Esophagus squamous epithelium (tissue), 5 donors: Measurements from ENCODE around the gene PVR. TPM values are rescaled to one million over a fixed set of nuclear protein-coding genes. Genes with fewer than 3 reads are reported as not detected.

ENCODE experiments used
- DNase-seq: peaks from one replicate; lab custom pipeline; 2025; lab: John Stamatoyannopoulos, UW
- H3K27ac ChIP-seq, 4 donors: fragments of 200-600 bp; sonication (generic); one replicate each; pipeline ENCODE4 v1.5.1; 2016 to 2019; ENCODE audit warnings: mild to moderate bottlenecking in 1 of 4
- H3K27me3 ChIP-seq, 4 donors: fragments of 200-600 bp; sonication (generic); 1 replicate in 3 of 4; 2 replicates in 1 of 4; pipeline versions ENCODE4 v1.5.1 to v1.6.0; 2017 to 2021; ENCODE audit warnings: antibody characterized with exemption in 1 of 4
- H3K36me3 ChIP-seq, 3 donors: fragments of 200-600 bp; sonication (generic); one replicate each; pipeline ENCODE4 v1.5.1; 2016 to 2019
- H3K4me1 ChIP-seq, 3 donors: fragments of 200-600 bp; sonication (generic); one replicate each; pipeline ENCODE4 v1.5.1; 2017 to 2019
- H3K4me3 ChIP-seq, 4 donors: fragments of 200-600 bp; sonication (generic); 1 replicate in 3 of 4; 2 replicates in 1 of 4; pipeline ENCODE4 v1.5.1; 2016 to 2019; ENCODE audit warnings: mild to moderate bottlenecking in 2 of 4, moderate library complexity in 1 of 4
- H3K9me3 ChIP-seq, 3 donors: fragments of 200-600 bp; sonication (generic); one replicate each; pipeline ENCODE4 v1.5.1; 2016 to 2019
- CTCF ChIP-seq, 6 experiments: fragments of 450-650 bp in 4 of 6; fragments of 200-600 bp in 2 of 6; sonication (generic) in 2 of 6; IDR thresholded peaks; one replicate each; pipeline ENCODE4 v1.5.1; 2016 to 2019; ENCODE audit warnings: antibody characterized with exemption in 6 of 6, mild to moderate bottlenecking in 4 of 6, moderate library complexity in 4 of 6
- POLR2A ChIP-seq, 4 donors: fragments of 450-650 bp; IDR thresholded peaks; one replicate each; pipeline ENCODE4 v1.6.1; 2017; ENCODE audit warnings: antibody characterized with exemption in 4 of 4, mild to moderate bottlenecking in 4 of 4, moderate library complexity in 3 of 4
- WGBS, 2 donors: methylation state at CpG; one replicate each; pipeline ENCODE4 v1.1.5; 2018; 5-methylcytosine and 5-hydroxymethylcytosine counted together
- intact Hi-C: fragments of 100-400 bp; cut with DNase I; formaldehyde crosslinking; loops from one replicate; pipeline ENCODE4 v1.15.0; 2022
- total RNA-seq, 4 donors: library from RNA; depleted of rRNA; stranded (reverse); fragments of >200 nt; gene quantifications; one replicate each; pipeline ENCODE4 v1.1.0, GENCODE V29; 2016
- donor health status: DM: yes; HTN: yes; CAD: no.

Gene PVR
- total RNA-seq, 4 donors from 2014 or later = 13.2 to 21.9 (median 20.9) TPM

GRCh38 chr19:44675521-44675920 is 31.8 kb downstream of the PVR start:
- 84 to 91% methylated on average over 6 of the region's 6 CpGs for WGBS, 2 donors

GRCh38 chr19:44677019-44677811 is 33.5 kb downstream of the PVR start:
- intact Hi-C loops = no loop called here
- H3K9me3 ChIP-seq = no peaks in the 10 kb centered on the region
- no peaks in the 10 kb centered on the region for H3K4me1 ChIP-seq
- DNase-seq = no peak
- no peaks in the 10 kb centered on the region for H3K36me3 ChIP-seq
- no peak for TF ChIP-seq POLR2A (IDR thresholded peaks at IDR 0.05)
- H3K4me3 ChIP-seq = no peak overlapping the region
- H3K27me3 ChIP-seq = no peaks in the 10 kb centered on the region
- H3K27ac ChIP-seq = peak overlapping the region in 1 of 4 donors; percentile 14
- WGBS, 2 donors = 49 to 50% methylated on average over 8 of the region's 8 CpGs

More at GRCh38 chr19:44675521-44675920, 31.8 kb downstream of the PVR start:
- TF ChIP-seq POLR2A (IDR thresholded peaks at IDR 0.05) = no peak
- TF ChIP-seq CTCF (IDR thresholded peaks at IDR 0.05) = no peak
- intact Hi-C loops = no loop called here
- no peaks in the 10 kb centered on the region for H3K36me3 ChIP-seq
- DNase-seq = no peak
- no peaks in the 10 kb centered on the region for H3K27me3 ChIP-seq
- H3K27ac ChIP-seq = no peak overlapping the region
- peaks cover 0 to 13% (median 8%) of the 10 kb centered on the region in 3 donors for H3K4me1 ChIP-seq
- no peak overlapping the region for H3K4me3 ChIP-seq
- H3K9me3 ChIP-seq = no peaks in the 10 kb centered on the region

GRCh38 chr19:44680536-44680935 is 36.8 kb downstream of the PVR start:
- TF ChIP-seq POLR2A (IDR thresholded peaks at IDR 0.05) = no peak
- TF ChIP-seq CTCF (IDR thresholded peaks at IDR 0.05) = no peak
- no peaks in the 10 kb centered on the region for H3K27me3 ChIP-seq
- no peak overlapping the region for H3K4me3 ChIP-seq
- H3K36me3 ChIP-seq = peaks cover 0 to 4% (median 0%) of the 10 kb centered on the region in 3 donors
- no peak overlapping the region for H3K27ac ChIP-seq
- H3K9me3 ChIP-seq = no peaks in the 10 kb centered on the region
- no peak for DNase-seq
- H3K4me1 ChIP-seq = peaks cover 0 to 18% (median 12%) of the 10 kb centered on the region in 3 donors
- intact Hi-C loops = no loop called here

GRCh38 chr19:44681992-44682790 is 38.5 kb downstream of the PVR start:
- H3K9me3 ChIP-seq = no peaks in the 10 kb centered on the region
- H3K27ac ChIP-seq = no peak overlapping the region
- peaks cover 0 to 4% (median 0%) of the 10 kb centered on the region in 3 donors for H3K36me3 ChIP-seq
- 85 to 86% methylated on average over 5 to 12 of the region's 15 CpGs for WGBS, 2 donors
- no peak for DNase-seq
- TF ChIP-seq POLR2A (IDR thresholded peaks at IDR 0.05) = no peak
- H3K27me3 ChIP-seq = no peaks in the 10 kb centered on the region
- H3K4me1 ChIP-seq = peaks cover 0 to 27% (median 14%) of the 10 kb centered on the region in 3 donors
- H3K4me3 ChIP-seq = no peak overlapping the region
- intact Hi-C loops = no loop called here

- no peak overlapping the region for H3K4me3 ChIP-seq
- intact Hi-C loops = no loop called here
- TF ChIP-seq CTCF (IDR thresholded peaks at IDR 0.05) (no peak), POLR2A (IDR thresholded peaks at IDR 0.05) (no peak)
- no peaks in the 10 kb centered on the region for H3K9me3 ChIP-seq
- H3K4me1 ChIP-seq = peaks cover 0 to 27% (median 14%) of the 10 kb centered on the region in 3 donors
- H3K27ac ChIP-seq = no peak overlapping the region
- DNase-seq = no peak
- peaks cover 0 to 4% (median 0%) of the 10 kb centered on the region in 3 donors for H3K36me3 ChIP-seq
- no peaks in the 10 kb centered on the region for H3K27me3 ChIP-seq
- WGBS, 2 donors = 72 to 87% methylated on average over 2 of the region's 2 CpGs
These were observed 39.1 kb downstream of the PVR start for GRCh38 chr19:44682807-44683206.
